Stomach (tissue), 9 donors: ENCODE data around the gene CTCF. TPM values are rescaled to one million over a fixed set of nuclear protein-coding genes. Genes with fewer than 3 reads are reported as not detected.

ENCODE experiments used
- DNase-seq, 2 donors: peaks; one replicate each; pipeline versions ENCODE4 v3.0.0 to v3.0.0-alpha.2; 2013 to 2019
- H3K27ac ChIP-seq, 5 donors: fragments of 200-600 bp in 4 of 5; sonication (generic) in 4 of 5; one replicate each; pipeline ENCODE4 v1.5.1; 2013 to 2019; ENCODE audit warnings: mild to moderate bottlenecking in 1 of 5, moderate library complexity in 1 of 5
- H3K27me3 ChIP-seq, 3 donors: fragments of 200-600 bp; sonication (generic); one replicate each; pipeline ENCODE4 v1.5.1; 2017 to 2019; ENCODE audit warnings: mixed run types in 1 of 3
- H3K36me3 ChIP-seq, 4 donors: fragments of 200-600 bp; sonication (generic); 1 replicate in 3 of 4; 2 replicates in 1 of 4; pipeline ENCODE4 v1.5.1; 2016 to 2019
- H3K4me1 ChIP-seq, 4 donors: fragments of 200-600 bp; sonication (generic); one replicate each; pipeline ENCODE4 v1.5.1; 2016 to 2019
- H3K4me3 ChIP-seq, 4 donors: fragments of 200-600 bp; sonication (generic) in 3 of 4; one replicate each; pipeline ENCODE4 v1.5.1; 2016 to 2019; ENCODE audit warnings: mild to moderate bottlenecking in 1 of 4
- H3K9me3 ChIP-seq, 4 donors: fragments of 200-600 bp; sonication (generic); one replicate each; pipeline ENCODE4 v1.5.1; 2016 to 2019
- EP300 ChIP-seq: sonication (generic); formaldehyde crosslinking; IDR thresholded peaks from one replicate; pipeline ENCODE4 v1.6.1; 2017; ENCODE audit warnings: antibody characterized with exemption
- POLR2A ChIP-seq, 4 donors: fragments of 450-650 bp; IDR thresholded peaks; one replicate each; pipeline ENCODE4 v1.6.1; 2016; ENCODE audit warnings: antibody characterized with exemption in 4 of 4, control low read depth in 2 of 4, mild to moderate bottlenecking in 1 of 4, moderate library complexity in 1 of 4
- POLR2AphosphoS5 ChIP-seq, 3 donors: sonication (generic); formaldehyde crosslinking; IDR thresholded peaks; one replicate each; pipeline ENCODE4 v1.6.1; 2016; ENCODE audit warnings: antibody characterized with exemption in 3 of 3
- WGBS, 5 donors: extraction: QIAGEN DNeasy Blood & Tissue Kit in 3 of 5; methylation state at CpG; one replicate each; pipeline versions ENCODE4 v1.1.5 to v1.1.7; 2013 to 2018; 5-methylcytosine and 5-hydroxymethylcytosine counted together
- intact Hi-C: fragments of 100-400 bp; cut with DNase I; formaldehyde crosslinking; loops from one replicate; pipeline ENCODE4 v1.15.1; 2023; ENCODE audit warnings: low total_unique reads
- polyA plus RNA-seq, 3 donors: library from polyadenylated mRNA; stranded (reverse); fragments of 200-250 nt; gene quantifications; one replicate each; pipeline ENCODE4 v1.2.3, GENCODE V29; 2013
- total RNA-seq, 5 donors: library from RNA; depleted of rRNA; stranded (reverse); fragments of >200 nt; gene quantifications; one replicate each; pipeline versions ENCODE4 v1.1.0 to v1.2.3, GENCODE V29; 2014 to 2016
- TF ChIP-seq, protein P1 (sequence below), 7 experiments: fragments of 450-650 bp in 4 of 7; fragments of 200-600 bp in 3 of 7; sonication (generic) in 3 of 7; IDR thresholded peaks; one replicate each; pipeline ENCODE4 v1.5.1; 2016 to 2019; ENCODE audit warnings: antibody characterized with exemption in 7 of 7, control low read depth in 2 of 7, mild to moderate bottlenecking in 1 of 7
- donor health status: healthy with polysubstance abuse.
- donor health status: Bipolar disorder and iron deficiency.
- donor health status: healthy.

The CTCF gene
- total and polyA plus RNA-seq, 8 donors: 15.0 to 47.3 (median 33.4) TPM

- H3K27me3 ChIP-seq: peaks cover 16 to 60% (median 45%) of the 10 kb centered on the region in 3 donors
- intact Hi-C loops: no loop called here
- H3K4me3 ChIP-seq: no peak overlapping the region
- WGBS, 5 donors: 46 to 58% (median 50%) methylated on average over 13 to 30 of the region's 30 CpGs
- H3K9me3 ChIP-seq: no peaks in the 10 kb centered on the region
- H3K27ac ChIP-seq: no peak overlapping the region
- H3K36me3 ChIP-seq: peaks cover 0 to 23% (median 21%) of the 10 kb centered on the region in 4 donors
- H3K4me1 ChIP-seq: peaks cover 22 to 37% (median 33%) of the 10 kb centered on the region in 4 donors
- no peak for DNase-seq
- TF ChIP-seq, protein P1, sequence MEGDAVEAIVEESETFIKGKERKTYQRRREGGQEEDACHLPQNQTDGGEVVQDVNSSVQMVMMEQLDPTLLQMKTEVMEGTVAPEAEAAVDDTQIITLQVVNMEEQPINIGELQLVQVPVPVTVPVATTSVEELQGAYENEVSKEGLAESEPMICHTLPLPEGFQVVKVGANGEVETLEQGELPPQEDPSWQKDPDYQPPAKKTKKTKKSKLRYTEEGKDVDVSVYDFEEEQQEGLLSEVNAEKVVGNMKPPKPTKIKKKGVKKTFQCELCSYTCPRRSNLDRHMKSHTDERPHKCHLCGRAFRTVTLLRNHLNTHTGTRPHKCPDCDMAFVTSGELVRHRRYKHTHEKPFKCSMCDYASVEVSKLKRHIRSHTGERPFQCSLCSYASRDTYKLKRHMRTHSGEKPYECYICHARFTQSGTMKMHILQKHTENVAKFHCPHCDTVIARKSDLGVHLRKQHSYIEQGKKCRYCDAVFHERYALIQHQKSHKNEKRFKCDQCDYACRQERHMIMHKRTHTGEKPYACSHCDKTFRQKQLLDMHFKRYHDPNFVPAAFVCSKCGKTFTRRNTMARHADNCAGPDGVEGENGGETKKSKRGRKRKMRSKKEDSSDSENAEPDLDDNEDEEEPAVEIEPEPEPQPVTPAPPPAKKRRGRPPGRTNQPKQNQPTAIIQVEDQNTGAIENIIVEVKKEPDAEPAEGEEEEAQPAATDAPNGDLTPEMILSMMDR (IDR thresholded peaks at IDR 0.05): no peak
- TF ChIP-seq POLR2AphosphoS5 (IDR thresholded peaks at IDR 0.05) (no peak), EP300 (no peak), POLR2A (IDR thresholded peaks at IDR 0.05) (no peak)
These were observed 92.1 kb downstream of the CTCF start for GRCh38 chr16:67654403-67654911.

- intact Hi-C loops: no loop called here
- Histone ChIP-seq H3K4me1 (peaks cover 24 to 36% (median 33%) of the 10 kb centered on the region in 4 donors), H3K27me3 (peaks cover 10 to 51% (median 39%) of the 10 kb centered on the region in 3 donors), H3K4me3 (no peak overlapping the region), H3K36me3 (peaks cover 0 to 23% (median 21%) of the 10 kb centered on the region in 4 donors), H3K27ac (no peak overlapping the region), H3K9me3 (no peaks in the 10 kb centered on the region)
- 62 to 79% (median 73%) methylated on average over 4 of the region's 4 CpGs for WGBS, 5 donors
- no peak for DNase-seq
- TF ChIP-seq POLR2A (IDR thresholded peaks at IDR 0.05): no peak
- no peak for TF ChIP-seq EP300
- no peak for TF ChIP-seq POLR2AphosphoS5 (IDR thresholded peaks at IDR 0.05)
- TF ChIP-seq, protein P1 (IDR thresholded peaks at IDR 0.05): no peak
These were observed 93.0 kb downstream of the CTCF start for GRCh38 chr16:67655363-67655762.

GRCh38 chr16:67656344-67657016, 94.2 kb downstream of the CTCF start:
- Histone ChIP-seq H3K9me3 (no peaks in the 10 kb centered on the region), H3K36me3 (peaks cover 0 to 23% (median 21%) of the 10 kb centered on the region in 4 donors), H3K4me1 (peaks cover 30 to 42% (median 41%) of the 10 kb centered on the region in 4 donors), H3K27ac (no peak overlapping the region), H3K4me3 (no peak overlapping the region), H3K27me3 (peaks cover 10 to 40% (median 35%) of the 10 kb centered on the region in 3 donors)
- 81 to 88% (median 85%) methylated on average over 7 to 9 of the region's 9 CpGs for WGBS, 5 donors
- DNase-seq: no peak
- intact Hi-C loops: no loop called here
- no peak for TF ChIP-seq POLR2AphosphoS5 (IDR thresholded peaks at IDR 0.05)
- TF ChIP-seq POLR2A (IDR thresholded peaks at IDR 0.05): no peak
- TF ChIP-seq, protein P1 (IDR thresholded peaks at IDR 0.05): no peak
- TF ChIP-seq EP300: no peak

- 93 to 94% (median 94%) methylated on average over 16 of the region's 16 CpGs for WGBS, 5 donors
- Histone ChIP-seq H3K27me3 (peaks cover 10 to 33% (median 28%) of the 10 kb centered on the region in 3 donors), H3K4me3 (no peak overlapping the region), H3K36me3 (peaks cover 0 to 23% (median 22%) of the 10 kb centered on the region in 4 donors), H3K4me1 (peaks cover 34 to 46% (median 45%) of the 10 kb centered on the region in 4 donors), H3K9me3 (no peaks in the 10 kb centered on the region), H3K27ac (no peak overlapping the region)
- intact Hi-C loops: no loop called here
- DNase-seq: no peak
- TF ChIP-seq POLR2A (IDR thresholded peaks at IDR 0.05) (no peak), POLR2AphosphoS5 (IDR thresholded peaks at IDR 0.05) (no peak), EP300 (no peak)
- TF ChIP-seq, protein P1 (IDR thresholded peaks at IDR 0.05): no peak
These were observed 94.8 kb downstream of the CTCF start for GRCh38 chr16:67657017-67657608.
